Astrocyte (in vitro differentiated cells and primary cell): ENCODE results near the gene HDAC3.

Experiments
- CTCF ChIP-seq: IDR thresholded peaks from 2 replicates; pipeline ENCODE4 v1.5.1; 2011; ENCODE audit warnings: low read depth, mild to moderate bottlenecking, inconsistent platforms, low read length, moderate library complexity; ENCODE audit not compliant: insufficient read depth
- EZH2 ChIP-seq: IDR thresholded peaks from 2 replicates; pipeline ENCODE4 v1.6.1; 2012; ENCODE audit warnings: mild to moderate bottlenecking, low read length, inconsistent platforms; ENCODE audit not compliant: insufficient read depth

GRCh38 chr5:141573489-141574121 lies 63.0 kb downstream of the HDAC3 start:
- TF ChIP-seq CTCF: no peak
- TF ChIP-seq EZH2: no peak
